GM12878 (cell line): ENCODE results near the gene CORO2B. TPM values are rescaled to one million over a fixed set of nuclear protein-coding genes. Genes with fewer than 3 reads are reported as not detected.

Experiments
- ATF2 ChIP-seq: IDR thresholded peaks from 2 replicates; pipeline ENCODE4 v1.6.1; 2012; ENCODE audit warnings: low read length, inconsistent platforms
- CHD4 ChIP-seq: fragments of 200-600 bp; sonication (generic); IDR thresholded peaks from 2 replicates; pipeline ENCODE4 v1.6.1; 2016; ENCODE audit warnings: mild to moderate bottlenecking
- HCFC1 ChIP-seq: fragments of 150-350 bp; IDR thresholded peaks from 2 replicates; pipeline ENCODE4 v1.6.1; 2014; ENCODE audit warnings: low read length
- SUPT20H ChIP-seq: IDR thresholded peaks from 2 replicates; pipeline ENCODE4 v1.6.1; 2011; ENCODE audit warnings: low read depth, mild to moderate bottlenecking, low read length, moderate library complexity, borderline replicate concordance; ENCODE audit not compliant: control insufficient read depth
- TAF1 ChIP-seq: IDR thresholded peaks from 2 replicates; pipeline ENCODE4 v1.6.1; 2011; ENCODE audit warnings: mild to moderate bottlenecking, low read depth, low read length, borderline replicate concordance
- ZBTB40 ChIP-seq: fragments of 450-650 bp; IDR thresholded peaks from 2 replicates; pipeline ENCODE4 v1.6.1; 2016; ENCODE audit warnings: mild to moderate bottlenecking, moderate library complexity, borderline replicate concordance
- ZNF24 ChIP-seq: fragments of 450-650 bp; IDR thresholded peaks from 2 replicates; pipeline ENCODE4 v1.6.1; 2017; ENCODE audit warnings: antibody characterized with exemption, mild to moderate bottlenecking
- ZNF274 ChIP-seq: IDR thresholded peaks from one replicate; pipeline ENCODE4 v1.8.0; 2011; ENCODE audit not compliant: insufficient read length, insufficient read depth
- polyA plus RNA-seq, 11 experiments: library from polyadenylated mRNA; depleted of rRNA in 4 of 11; unstranded in 6 of 11; stranded (reverse) in 5 of 11; fragments of >200 nt; fragmentation: Nextera tagmentation in 4 of 11; fragmentation: Illumina TruSeq in 1 of 11; extraction: Ambion mirVana in 4 of 11; extraction: Trizol in 1 of 11; gene quantifications; 1 replicate in 1 of 11; 2 replicates in 10 of 11; pipeline versions ENCODE4 v1.2.1 to v1.2.3, GENCODE V29; 2011 to 2016; ENCODE audit warnings: inconsistent platforms in 2 of 11, missing spikeins in 2 of 11, low read depth in 1 of 11
- total RNA-seq, 4 experiments: library from RNA; depleted of rRNA in 3 of 4; stranded (reverse); fragments of >200 nt in 3 of 4; fragmentation: Illumina TruSeq in 1 of 4; extraction: Trizol in 1 of 4; gene quantifications; 2 replicates each; pipeline versions ENCODE4 v1.2.1 to v1.2.3, GENCODE V29; 2013 to 2021

Gene CORO2B
- total and polyA plus RNA-seq, 10 of the 15 experiments (the other 5 are each of a cell fraction or from before 2014, with no cell fraction given): 0.05 to 0.73 (median 0.13) TPM; not detected in 4

- TF ChIP-seq ATF2 (no peak), ZNF274 (no peak), SUPT20H (no peak), HCFC1 (no peak), CHD4 (no peak), ZBTB40 (no peak), TAF1 (no peak), ZNF24 (no peak)
- TF ChIP-seq, all 136 proteins: peak for 5
Measured at GRCh38 chr15:68776477-68777270, 197.9 kb downstream of the CORO2B start (continued).

Other genes with a start within 250 kb of the CORO2B start
- gene ITGA11, start 146.8 kb upstream of the CORO2B start, total RNA-seq (2014; rRNA removed): under 0.01 and 0.11 TPM in 2 replicates
- gene ITGA11, start 146.8 kb upstream of the CORO2B start, total RNA-seq (2014; rRNA removed; fragmentation: Illumina TruSeq; extraction: Trizol): under 0.01 TPM in 1 of 2 replicates, not detected in the other
- gene ITGA11, start 146.8 kb upstream of the CORO2B start, total RNA-seq (2021): 0.13 TPM in 1 of 2 replicates, not detected in the other
- 0.24 and 0.49 TPM in 2 replicates for gene ITGA11, start 146.8 kb upstream of the CORO2B start, polyA plus RNA-seq (2011; rRNA removed)
- gene ITGA11, start 146.8 kb upstream of the CORO2B start, polyA plus RNA-seq (2014; fragmentation: Illumina TruSeq; extraction: Trizol): 0.10 TPM in 1 of 2 replicates, not detected in the other
- under 1 TPM; 0.03 to 0.04 TPM for gene ITGA11, start 146.8 kb upstream of the CORO2B start, polyA plus RNA-seq (2014; fragmentation: Nextera tagmentation; extraction: Ambion mirVana)
- 0.36 TPM in 1 of 2 replicates, not detected in the other for gene ITGA11, start 146.8 kb upstream of the CORO2B start, polyA plus RNA-seq (2014; rRNA removed)
- gene ITGA11, start 146.8 kb upstream of the CORO2B start, polyA plus RNA-seq (2016; fragmentation: Nextera tagmentation; extraction: Ambion mirVana): under 1 TPM; 0.13 to 0.18 TPM
- gene ANP32A, start 241.9 kb downstream of the CORO2B start, total RNA-seq (2014; rRNA removed): 113 and 115 TPM in 2 replicates
- 232 and 235 TPM in 2 replicates for gene ANP32A, start 241.9 kb downstream of the CORO2B start, total RNA-seq (2014; rRNA removed; fragmentation: Illumina TruSeq; extraction: Trizol)
- 227 and 244 TPM in 2 replicates for gene ANP32A, start 241.9 kb downstream of the CORO2B start, total RNA-seq (2021)
- gene ANP32A, start 241.9 kb downstream of the CORO2B start, polyA plus RNA-seq (2011; rRNA removed): 170 and 224 TPM in 2 replicates
- gene ANP32A, start 241.9 kb downstream of the CORO2B start, polyA plus RNA-seq (2014; fragmentation: Illumina TruSeq; extraction: Trizol): 666 and 753 TPM in 2 replicates
- gene ANP32A, start 241.9 kb downstream of the CORO2B start, polyA plus RNA-seq (2014; fragmentation: Nextera tagmentation; extraction: Ambion mirVana): 10 to 100 TPM; 29.6 to 35.3 TPM
- 247 and 261 TPM in 2 replicates for gene ANP32A, start 241.9 kb downstream of the CORO2B start, polyA plus RNA-seq (2014; rRNA removed)
- gene ANP32A, start 241.9 kb downstream of the CORO2B start, polyA plus RNA-seq (2016; fragmentation: Nextera tagmentation; extraction: Ambion mirVana): 100 to 1,000 TPM; 232 to 271 TPM